IMR-90 (cell line): ENCODE data around the gene BAZ1A. TPM values are rescaled to one million over a fixed set of nuclear protein-coding genes. Genes with fewer than 3 reads are reported as not detected.
A peak's percentile ranks its signal among the peaks of the same experiment; 100 is the strongest.

Experiments
- ATAC-seq: fragments of 200-7000 bp; cut with Tn5 transposase; 2 replicates; pipeline ENCODE4 v1.9.1; 2020; ENCODE audit warnings: low read depth, mild to moderate bottlenecking, moderate library complexity
- BruUV-seq: library from RNA; stranded (reverse); fragments of 400-500 nt; replicated peaks from 2 replicates; lab custom pipeline; 2021; lab: Mats Ljungman, UMichigan
- CTCF ChIA-PET: fragments of 300-600 bp; formaldehyde crosslinking; extraction: SDS; loops from one replicate; lab custom pipeline; 2021; ENCODE audit warnings: antibody characterized with exemption; lab: Yijun Ruan, JAX
- POLR2A ChIA-PET: fragments of 300-600 bp; sonication (Branson Sonifier 250); formaldehyde crosslinking; loops from one replicate; lab custom pipeline; 2022; ENCODE audit warnings: antibody characterized with exemption; ENCODE audit not compliant: unreplicated experiment; lab: Charles Lee
- DNase-seq: peaks from one replicate; pipeline ENCODE4 v3.0.0; 2013
- H2AFZ ChIP-seq: replicated peaks from 2 replicates; pipeline ENCODE3; 2013; ENCODE audit warnings: low read length, mild to moderate bottlenecking; ENCODE audit not compliant: poor library complexity
- H2AK5ac ChIP-seq: 2 replicates; pipeline ENCODE4 v1.6.1; 2013; ENCODE audit warnings: low read depth, low read length, inconsistent platforms
- H2AK9ac ChIP-seq: replicated peaks from 2 replicates; pipeline ENCODE3; 2013; ENCODE audit warnings: mild to moderate bottlenecking, low read depth, low read length, moderate library complexity; ENCODE audit not compliant: poor library complexity
- H2BK120ac ChIP-seq: 2 replicates; pipeline ENCODE4 v1.6.1; 2013; ENCODE audit warnings: low read depth, low read length, inconsistent platforms
- H2BK15ac ChIP-seq: 3 replicates; pipeline ENCODE4 v1.6.1; 2013; ENCODE audit warnings: low read depth, low read length, inconsistent platforms
- H2BK20ac ChIP-seq: 2 replicates; pipeline ENCODE4 v1.6.1; 2013; ENCODE audit warnings: low read depth, mild to moderate bottlenecking, inconsistent platforms, low read length, moderate library complexity
- H2BK5ac ChIP-seq: 2 replicates; pipeline ENCODE4 v1.6.1; 2013; ENCODE audit warnings: mild to moderate bottlenecking, low read depth, low read length, inconsistent platforms; ENCODE audit not compliant: poor library complexity, severe bottlenecking
- H3K14ac ChIP-seq: replicated peaks from 2 replicates; pipeline ENCODE4 v1.6.1; 2013; ENCODE audit warnings: low read depth, low read length, inconsistent platforms
- H3K18ac ChIP-seq: 2 replicates; pipeline ENCODE4 v1.6.1; 2013; ENCODE audit warnings: low read depth, low read length, control low read depth
- H3K23ac ChIP-seq: 2 replicates; pipeline ENCODE4 v1.6.1; 2013; ENCODE audit warnings: low read depth, low read length, inconsistent platforms
- H3K27ac ChIP-seq: 2 replicates; pipeline ENCODE4 v1.5.1; 2013; ENCODE audit warnings: mild to moderate bottlenecking, control low read depth, low read length; ENCODE audit not compliant: insufficient read depth
- H3K27me3 ChIP-seq: 2 replicates; pipeline ENCODE4 v1.6.1; 2013; ENCODE audit warnings: low read length; ENCODE audit not compliant: control insufficient read depth, insufficient read depth
- H3K36me3 ChIP-seq: 2 replicates; pipeline ENCODE4 v1.6.1; 2013; ENCODE audit warnings: low read length, mixed read lengths; ENCODE audit not compliant: control insufficient read depth, insufficient read depth
- H3K4ac ChIP-seq: 2 replicates; pipeline ENCODE4 v1.6.1; 2013; ENCODE audit warnings: low read depth, low read length, inconsistent platforms
- H3K4me1 ChIP-seq: 2 replicates; pipeline ENCODE4 v1.6.1; 2013; ENCODE audit warnings: low read length, mixed read lengths; ENCODE audit not compliant: control insufficient read depth, insufficient read depth
- H3K4me2 ChIP-seq: 2 replicates; pipeline ENCODE4 v1.6.1; 2013; ENCODE audit warnings: low read depth, mild to moderate bottlenecking, control low read depth, low read length, moderate library complexity
- H3K4me3 ChIP-seq: 2 replicates; pipeline ENCODE4 v1.5.1; 2013; ENCODE audit warnings: low read depth, mild to moderate bottlenecking, control low read depth, low read length, moderate library complexity; ENCODE audit not compliant: insufficient read depth
- H3K56ac ChIP-seq: 2 replicates; pipeline ENCODE4 v1.6.1; 2013; ENCODE audit warnings: low read length, inconsistent platforms; ENCODE audit not compliant: insufficient read depth; ENCODE audit errors: extremely low read depth
- H3K79me1 ChIP-seq, 2 experiments: 2 replicates each; pipeline ENCODE4 v1.6.1; 2013; ENCODE audit warnings: low read length in 2 of 2, inconsistent platforms in 1 of 2, low read depth in 1 of 2
- H3K9ac ChIP-seq: 2 replicates; pipeline ENCODE4 v1.6.1; 2013; ENCODE audit warnings: low read depth, low read length, control low read depth
- H3K9me1 ChIP-seq: 2 replicates; pipeline ENCODE4 v1.6.1; 2013; ENCODE audit warnings: low read length, inconsistent platforms; ENCODE audit not compliant: insufficient read depth
- H3K9me3 ChIP-seq: 2 replicates; pipeline ENCODE4 v1.6.1; 2013; ENCODE audit warnings: low read length; ENCODE audit not compliant: control insufficient read depth, insufficient read depth
- H4K20me1 ChIP-seq: 2 replicates; pipeline ENCODE4 v1.6.1; 2013; ENCODE audit warnings: low read length, inconsistent platforms; ENCODE audit not compliant: insufficient read depth
- H4K5ac ChIP-seq: 2 replicates; pipeline ENCODE4 v1.6.1; 2013; ENCODE audit warnings: mild to moderate bottlenecking, low read depth, low read length, control low read depth
- H4K8ac ChIP-seq, 2 experiments: 2 replicates each; pipeline ENCODE4 v1.6.1; 2013; ENCODE audit warnings: low read depth in 2 of 2, low read length in 2 of 2, control low read depth in 1 of 2, inconsistent platforms in 1 of 2
- H4K91ac ChIP-seq: 2 replicates; pipeline ENCODE4 v1.6.1; 2013; ENCODE audit warnings: low read depth, low read length, inconsistent platforms; ENCODE audit not compliant: insufficient read depth
- BHLHE40 ChIP-seq: fragments of 150-350 bp; IDR thresholded peaks from 2 replicates; pipeline ENCODE4 v1.6.1; 2016; ENCODE audit warnings: mild to moderate bottlenecking, low read depth, low read length
- CEBPB ChIP-seq: IDR thresholded peaks from 2 replicates; pipeline ENCODE4 v1.6.1; 2012; ENCODE audit warnings: low read depth, low read length, improper control_type of control experiment
- CHD1 ChIP-seq: IDR thresholded peaks from 2 replicates; pipeline ENCODE4 v1.6.1; 2012; ENCODE audit warnings: low read depth, low read length, improper control_type of control experiment
- FOS ChIP-seq: fragments of 150-350 bp; IDR thresholded peaks from 2 replicates; pipeline ENCODE4 v1.6.1; 2016; ENCODE audit warnings: low read depth, low read length
- MAFK ChIP-seq: IDR thresholded peaks from 2 replicates; pipeline ENCODE4 v1.6.1; 2012; ENCODE audit warnings: low read depth, low read length, improper control_type of control experiment
- MAZ ChIP-seq: IDR thresholded peaks from 2 replicates; pipeline ENCODE4 v1.6.1; 2012; ENCODE audit warnings: low read depth, mild to moderate bottlenecking, low read length, improper control_type of control experiment, moderate library complexity, borderline replicate concordance
- MXI1 ChIP-seq: IDR thresholded peaks from 2 replicates; pipeline ENCODE4 v1.6.1; 2012; ENCODE audit warnings: low read depth, mild to moderate bottlenecking, low read length, moderate library complexity, borderline replicate concordance
- NFE2L2 ChIP-seq: fragments of 150-350 bp; IDR thresholded peaks from 2 replicates; pipeline ENCODE4 v1.6.1; 2016; ENCODE audit warnings: low read depth, mild to moderate bottlenecking, low read length
- POLR2A ChIP-seq: IDR thresholded peaks from 2 replicates; pipeline ENCODE4 v1.6.1; 2012; ENCODE audit warnings: mild to moderate bottlenecking, low read depth, low read length
- RCOR1 ChIP-seq: IDR thresholded peaks from 2 replicates; pipeline ENCODE4 v1.6.1; 2012; ENCODE audit warnings: mild to moderate bottlenecking, low read length, improper control_type of control experiment; ENCODE audit not compliant: insufficient replicate concordance
- RFX5 ChIP-seq: IDR thresholded peaks from 2 replicates; pipeline ENCODE4 v1.8.0; 2012; ENCODE audit warnings: low read depth, mild to moderate bottlenecking, low read length, moderate library complexity
- WGBS, 2 experiments: methylation state at CpG; one replicate each; pipeline versions ENCODE4 v1.1.5 to v1.1.7; 2013; ENCODE audit warnings: missing lambda C conversion rate in 2 of 2; ENCODE audit not compliant: insufficient read length in 1 of 2; ENCODE audit errors: extremely low coverage in 2 of 2; 5-methylcytosine and 5-hydroxymethylcytosine counted together
- dilution Hi-C: fragments of 300-500 bp; cut with HindIII; formaldehyde crosslinking; loops from one replicate; pipeline ENCODE4 v1.14.3; 2018; ENCODE audit warnings: low sequenced_read_pairs; ENCODE audit not compliant: unreplicated experiment
- in situ Hi-C: fragments of 300-500 bp; cut with MboI; formaldehyde crosslinking; loops from 3 replicates; pipeline ENCODE4 v1.14.3; 2019; ENCODE audit warnings: low sequenced_read_pairs, inconsistent platforms, mixed read lengths
- intact Hi-C: fragments of 100-400 bp; cut with micrococcal nuclease; formaldehyde crosslinking; loops from 2 replicates; pipeline ENCODE4 v1.10.0; 2022
- polyA plus RNA-seq, 3 experiments: library from polyadenylated mRNA; depleted of rRNA; stranded (reverse); fragments of >200 nt; gene quantifications; 2 replicates each; pipeline ENCODE4 v1.2.3, GENCODE V29; 2012; ENCODE audit warnings: low replicate concordance in 1 of 3
- total RNA-seq: library from RNA; depleted of rRNA; stranded (reverse); fragments of >200 nt; gene quantifications from 2 replicates; pipeline ENCODE4 v1.2.3, GENCODE V29; 2012
- TF ChIP-seq, protein P1 (sequence below): fragments of 150-350 bp; IDR thresholded peaks from 2 replicates; pipeline ENCODE4 v1.6.1; 2017; ENCODE audit warnings: mild to moderate bottlenecking, antibody characterized with exemption, low read length, low read depth
- TF ChIP-seq, protein P2 (sequence below): conservative IDR thresholded peaks from 2 replicates; pipeline ENCODE4 v1.5.1; 2012; ENCODE audit warnings: mild to moderate bottlenecking, low read depth, low read length, improper control_type of control experiment
- TF ChIP-seq, protein P3 (sequence below): fragments of 150-350 bp; IDR thresholded peaks from 2 replicates; pipeline ENCODE4 v1.6.1; 2016; ENCODE audit warnings: low read depth, mild to moderate bottlenecking, low read length, moderate library complexity, borderline replicate concordance

The BAZ1A gene
- total and polyA plus RNA-seq, 2 of the 4 experiments (the other 2 are of a cell fraction): 15.3 to 23.8 TPM

DNA sequence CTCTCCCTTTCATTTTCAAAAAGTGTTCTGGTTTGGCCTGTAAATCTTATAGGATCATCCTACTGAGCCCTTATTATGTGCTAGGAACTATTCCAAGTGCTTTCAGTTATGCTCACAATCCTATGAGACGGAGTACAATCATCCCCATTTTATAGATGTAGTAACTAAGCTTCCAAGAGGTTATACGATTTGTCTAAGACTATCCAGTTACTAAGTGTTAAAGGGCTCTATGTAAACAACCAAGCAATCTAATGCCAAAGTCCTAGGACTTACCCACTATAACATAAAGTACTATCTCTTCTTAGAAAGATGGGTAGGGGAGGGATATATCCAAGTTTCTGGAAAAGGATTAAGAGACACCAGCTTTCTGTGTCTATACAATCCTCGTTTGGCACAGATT is 167.4 kb downstream of the BAZ1A start:
- Histone ChIP-seq H2BK5ac (peak overlapping the region; percentile 22), H3K18ac (no peak overlapping the region), H4K91ac (no peak overlapping the region), H4K5ac (no peak overlapping the region), H4K8ac (no peak overlapping the region), H3K4me2 (no peak overlapping the region), H3K9me1 (0 out of 2 replicates have a peak, but pooled peaks cover 3% of the 10 kb centered on the region), H3K4me3 (no peak overlapping the region), H3K4ac (no peak overlapping the region), H2BK20ac (no peak overlapping the region), H3K27ac (no peak overlapping the region), H3K27me3 (no peaks in the 10 kb centered on the region), H3K9ac (no peak overlapping the region), H2BK120ac (no peak overlapping the region), H3K36me3 (peaks cover 7% of the 10 kb centered on the region), H3K9me3 (no peaks in the 10 kb centered on the region), H2BK15ac (no peak overlapping the region), H3K4me1 (peaks cover 5% of the 10 kb centered on the region), H2AFZ (no peak overlapping the region), H4K20me1 (no peaks in the 10 kb centered on the region), H3K14ac (no peak overlapping the region), H2AK9ac (no peak overlapping the region), H3K23ac (no peak overlapping the region), H2AK5ac (no peak overlapping the region), H3K79me1 (peaks cover 9 to 29% of the 10 kb centered on the region in 2 experiments; a peak in 3 of 4 replicates), H3K56ac (no peak overlapping the region)
- intact Hi-C loops: no loop called here
- WGBS, 2 experiments: no CpG with 5 or more reads among the region's 3 CpGs
- CTCF ChIA-PET: interaction anchor here (0.6 kb wide), 1 partner anchor 234 kb away, joined by 5 read pairs; no protein-coding TSS in a partner anchor
- BruUV-seq: no TSS peak
- POLR2A ChIA-PET: interaction anchor here (0.7 kb wide), 1 partner anchor 8 kb away, joined by 3 read pairs; no protein-coding TSS in a partner anchor
- in situ Hi-C loops: no loop called here
- no peak for DNase-seq
- TF ChIP-seq CEBPB: no peak
- TF ChIP-seq, protein P1, sequence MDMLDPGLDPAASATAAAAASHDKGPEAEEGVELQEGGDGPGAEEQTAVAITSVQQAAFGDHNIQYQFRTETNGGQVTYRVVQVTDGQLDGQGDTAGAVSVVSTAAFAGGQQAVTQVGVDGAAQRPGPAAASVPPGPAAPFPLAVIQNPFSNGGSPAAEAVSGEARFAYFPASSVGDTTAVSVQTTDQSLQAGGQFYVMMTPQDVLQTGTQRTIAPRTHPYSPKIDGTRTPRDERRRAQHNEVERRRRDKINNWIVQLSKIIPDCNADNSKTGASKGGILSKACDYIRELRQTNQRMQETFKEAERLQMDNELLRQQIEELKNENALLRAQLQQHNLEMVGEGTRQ: no peak
- TF ChIP-seq MAFK: no peak
- no peak for TF ChIP-seq RCOR1
- TF ChIP-seq CHD1: no peak
- TF ChIP-seq BHLHE40: no peak
- no peak for TF ChIP-seq MAZ
- TF ChIP-seq, protein P2, sequence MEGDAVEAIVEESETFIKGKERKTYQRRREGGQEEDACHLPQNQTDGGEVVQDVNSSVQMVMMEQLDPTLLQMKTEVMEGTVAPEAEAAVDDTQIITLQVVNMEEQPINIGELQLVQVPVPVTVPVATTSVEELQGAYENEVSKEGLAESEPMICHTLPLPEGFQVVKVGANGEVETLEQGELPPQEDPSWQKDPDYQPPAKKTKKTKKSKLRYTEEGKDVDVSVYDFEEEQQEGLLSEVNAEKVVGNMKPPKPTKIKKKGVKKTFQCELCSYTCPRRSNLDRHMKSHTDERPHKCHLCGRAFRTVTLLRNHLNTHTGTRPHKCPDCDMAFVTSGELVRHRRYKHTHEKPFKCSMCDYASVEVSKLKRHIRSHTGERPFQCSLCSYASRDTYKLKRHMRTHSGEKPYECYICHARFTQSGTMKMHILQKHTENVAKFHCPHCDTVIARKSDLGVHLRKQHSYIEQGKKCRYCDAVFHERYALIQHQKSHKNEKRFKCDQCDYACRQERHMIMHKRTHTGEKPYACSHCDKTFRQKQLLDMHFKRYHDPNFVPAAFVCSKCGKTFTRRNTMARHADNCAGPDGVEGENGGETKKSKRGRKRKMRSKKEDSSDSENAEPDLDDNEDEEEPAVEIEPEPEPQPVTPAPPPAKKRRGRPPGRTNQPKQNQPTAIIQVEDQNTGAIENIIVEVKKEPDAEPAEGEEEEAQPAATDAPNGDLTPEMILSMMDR: no peak
- no peak for TF ChIP-seq MXI1
- TF ChIP-seq, protein P3, sequence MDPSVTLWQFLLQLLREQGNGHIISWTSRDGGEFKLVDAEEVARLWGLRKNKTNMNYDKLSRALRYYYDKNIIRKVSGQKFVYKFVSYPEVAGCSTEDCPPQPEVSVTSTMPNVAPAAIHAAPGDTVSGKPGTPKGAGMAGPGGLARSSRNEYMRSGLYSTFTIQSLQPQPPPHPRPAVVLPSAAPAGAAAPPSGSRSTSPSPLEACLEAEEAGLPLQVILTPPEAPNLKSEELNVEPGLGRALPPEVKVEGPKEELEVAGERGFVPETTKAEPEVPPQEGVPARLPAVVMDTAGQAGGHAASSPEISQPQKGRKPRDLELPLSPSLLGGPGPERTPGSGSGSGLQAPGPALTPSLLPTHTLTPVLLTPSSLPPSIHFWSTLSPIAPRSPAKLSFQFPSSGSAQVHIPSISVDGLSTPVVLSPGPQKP: no peak
- no peak for TF ChIP-seq POLR2A
- TF ChIP-seq RFX5: no peak
- TF ChIP-seq NFE2L2: no peak
- no peak for TF ChIP-seq FOS
- dilution Hi-C loops: no loop called here
- no peak for ATAC-seq
